Chondrocyte (in vitro differentiated cells): Measurements from ENCODE around the gene FGFR3. TPM values are rescaled to one million over a fixed set of nuclear protein-coding genes. Genes with fewer than 3 reads are reported as not detected.

Experiments
- DNase-seq: peaks from one replicate; pipeline ENCODE4 v3.0.0; 2021; ENCODE audit warnings: mixed read lengths, low spot score
- H3K27ac Mint-ChIP-seq: one replicate; pipeline ENCODE4 v1.8.0; 2021; ENCODE audit warnings: mild to moderate bottlenecking, moderate library complexity, mixed read lengths; ENCODE audit not compliant: unreplicated experiment
- H3K27me3 Mint-ChIP-seq: 2 replicates; pipeline ENCODE4 v1.8.0; 2021; ENCODE audit warnings: low read depth, mixed read lengths
- H3K36me3 Mint-ChIP-seq: 2 replicates; pipeline ENCODE4 v1.8.0; 2021; ENCODE audit warnings: low read depth, mixed read lengths
- H3K4me1 Mint-ChIP-seq: 2 replicates; pipeline ENCODE4 v1.8.0; 2021; ENCODE audit warnings: low read depth, mild to moderate bottlenecking, mixed read lengths
- H3K4me3 Mint-ChIP-seq: one replicate; pipeline ENCODE4 v1.8.0; 2021; ENCODE audit warnings: mild to moderate bottlenecking, moderate library complexity, mixed read lengths; ENCODE audit not compliant: unreplicated experiment
- H3K9me3 Mint-ChIP-seq: 2 replicates; pipeline ENCODE4 v1.8.0; 2021; ENCODE audit warnings: low read depth, mixed read lengths
- total RNA-seq: library from RNA; stranded (reverse); gene quantifications from 3 replicates; pipeline ENCODE4 v1.2.1, GENCODE V29; 2021
- TF ChIP-seq, protein P1 (sequence below): fragments of 200-600 bp; sonication (generic); IDR thresholded peaks from 2 replicates; pipeline ENCODE4 v1.5.0; 2021; ENCODE audit warnings: antibody characterized with exemption, mild to moderate bottlenecking, moderate library complexity

Gene FGFR3
- total RNA-seq, 1 donor from 2014 or later: 1.3 TPM

DNA sequence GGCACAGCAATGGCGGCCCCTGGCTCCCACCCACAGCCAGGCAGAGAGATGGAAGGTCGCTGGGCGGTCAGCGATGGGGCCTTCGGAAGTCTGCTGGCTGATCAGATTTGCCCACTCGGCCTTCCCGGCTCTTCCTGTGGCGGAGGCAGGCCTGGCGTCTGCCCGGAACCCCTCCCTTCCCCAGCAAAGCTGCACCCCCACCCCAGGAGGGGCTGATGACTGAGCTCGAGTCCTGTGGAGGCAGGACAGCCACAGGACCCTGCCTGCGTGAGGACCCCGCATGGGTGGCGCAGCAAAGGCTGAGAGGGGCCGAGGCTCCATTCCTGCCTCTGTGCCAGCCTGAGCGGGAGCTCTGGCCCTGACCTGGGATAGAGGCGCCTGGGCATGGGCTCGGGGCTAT lies 37.0 kb upstream of the FGFR3 start:
- Mint-ChIP-seq H3K4me1 (no peaks in the 10 kb centered on the region), H3K9me3 (no peaks in the 10 kb centered on the region), H3K27me3 (no peaks in the 10 kb centered on the region), H3K36me3 (no peaks in the 10 kb centered on the region), H3K27ac (no peak overlapping the region), H3K4me3 (no peak overlapping the region)
- DNase-seq: no peak
- TF ChIP-seq, protein P1, sequence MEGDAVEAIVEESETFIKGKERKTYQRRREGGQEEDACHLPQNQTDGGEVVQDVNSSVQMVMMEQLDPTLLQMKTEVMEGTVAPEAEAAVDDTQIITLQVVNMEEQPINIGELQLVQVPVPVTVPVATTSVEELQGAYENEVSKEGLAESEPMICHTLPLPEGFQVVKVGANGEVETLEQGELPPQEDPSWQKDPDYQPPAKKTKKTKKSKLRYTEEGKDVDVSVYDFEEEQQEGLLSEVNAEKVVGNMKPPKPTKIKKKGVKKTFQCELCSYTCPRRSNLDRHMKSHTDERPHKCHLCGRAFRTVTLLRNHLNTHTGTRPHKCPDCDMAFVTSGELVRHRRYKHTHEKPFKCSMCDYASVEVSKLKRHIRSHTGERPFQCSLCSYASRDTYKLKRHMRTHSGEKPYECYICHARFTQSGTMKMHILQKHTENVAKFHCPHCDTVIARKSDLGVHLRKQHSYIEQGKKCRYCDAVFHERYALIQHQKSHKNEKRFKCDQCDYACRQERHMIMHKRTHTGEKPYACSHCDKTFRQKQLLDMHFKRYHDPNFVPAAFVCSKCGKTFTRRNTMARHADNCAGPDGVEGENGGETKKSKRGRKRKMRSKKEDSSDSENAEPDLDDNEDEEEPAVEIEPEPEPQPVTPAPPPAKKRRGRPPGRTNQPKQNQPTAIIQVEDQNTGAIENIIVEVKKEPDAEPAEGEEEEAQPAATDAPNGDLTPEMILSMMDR: no peak

DNA sequence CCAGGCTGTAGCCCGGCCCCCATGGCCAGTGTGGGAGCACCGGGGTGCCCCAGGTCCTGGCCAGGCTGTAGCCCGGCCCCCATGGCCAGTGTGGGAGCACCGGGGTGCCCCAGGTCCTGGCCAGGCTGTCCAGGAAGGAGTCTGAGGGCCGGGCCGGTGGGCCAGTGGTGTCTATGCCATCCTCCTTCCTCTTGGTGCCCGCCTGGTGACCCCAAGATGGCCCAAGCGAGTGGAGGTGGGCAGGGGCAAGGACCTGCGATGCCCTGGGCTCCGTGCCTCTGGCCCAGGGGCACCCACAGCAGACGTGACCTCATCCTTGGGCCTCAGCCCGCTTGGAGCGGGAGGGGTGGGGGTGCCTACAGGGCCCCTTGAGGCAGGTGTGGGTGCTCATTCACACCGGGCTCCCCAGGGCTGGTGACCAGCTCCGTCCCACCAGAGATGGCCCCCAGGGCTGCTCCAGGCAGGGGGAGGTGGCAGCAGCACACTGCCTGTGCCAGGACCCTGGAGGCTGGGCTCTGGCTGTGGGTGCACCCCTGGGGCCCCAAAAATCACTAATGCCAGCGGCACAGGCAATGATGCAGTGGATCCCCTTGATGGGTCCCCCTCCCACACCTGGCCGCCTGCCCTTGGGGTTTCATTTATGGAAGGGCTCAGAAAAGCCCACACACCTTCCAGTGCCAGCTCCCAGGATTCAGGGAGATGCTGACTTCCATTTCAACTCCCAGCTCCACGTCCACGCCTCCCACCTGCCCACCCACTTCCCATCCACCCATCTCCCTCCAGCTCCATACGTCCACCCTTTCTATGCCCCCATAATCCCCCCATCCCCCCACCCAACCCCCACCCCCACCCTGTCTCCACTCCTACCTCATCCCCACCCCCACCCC lies 36.0 kb upstream of the FGFR3 start:
- Mint-ChIP-seq H3K36me3 (no peaks in the 10 kb centered on the region), H3K9me3 (no peaks in the 10 kb centered on the region), H3K27me3 (no peaks in the 10 kb centered on the region), H3K4me1 (no peaks in the 10 kb centered on the region), H3K27ac (no peak overlapping the region), H3K4me3 (no peak overlapping the region)
- TF ChIP-seq, protein P1: no peak
- DNase-seq: no peak

DNA sequence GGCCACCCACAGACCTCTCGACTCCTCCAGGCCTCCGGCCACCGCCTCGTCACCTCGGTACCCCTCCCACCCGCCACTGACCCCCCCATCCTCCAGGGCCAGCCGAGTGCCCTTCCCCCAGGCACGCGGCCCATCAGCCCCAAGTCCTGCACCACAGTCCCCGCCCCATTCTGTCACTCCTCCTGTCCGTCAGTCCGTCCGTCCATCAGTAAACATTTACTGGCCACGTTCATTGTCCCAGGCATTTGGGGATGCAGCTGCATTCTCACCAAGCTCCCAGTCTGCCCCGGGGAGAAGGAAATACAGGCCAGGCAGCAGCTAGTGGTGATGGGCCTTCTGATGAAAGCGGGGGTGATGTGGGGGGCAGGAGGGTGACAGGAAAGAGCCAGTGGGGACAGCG lies 35.3 kb upstream of the FGFR3 start:
- Mint-ChIP-seq H3K27ac (no peak overlapping the region), H3K4me1 (no peaks in the 10 kb centered on the region), H3K9me3 (no peaks in the 10 kb centered on the region), H3K27me3 (no peaks in the 10 kb centered on the region), H3K4me3 (no peak overlapping the region), H3K36me3 (no peaks in the 10 kb centered on the region)
- TF ChIP-seq, protein P1: no peak
- DNase-seq: no peak

DNA sequence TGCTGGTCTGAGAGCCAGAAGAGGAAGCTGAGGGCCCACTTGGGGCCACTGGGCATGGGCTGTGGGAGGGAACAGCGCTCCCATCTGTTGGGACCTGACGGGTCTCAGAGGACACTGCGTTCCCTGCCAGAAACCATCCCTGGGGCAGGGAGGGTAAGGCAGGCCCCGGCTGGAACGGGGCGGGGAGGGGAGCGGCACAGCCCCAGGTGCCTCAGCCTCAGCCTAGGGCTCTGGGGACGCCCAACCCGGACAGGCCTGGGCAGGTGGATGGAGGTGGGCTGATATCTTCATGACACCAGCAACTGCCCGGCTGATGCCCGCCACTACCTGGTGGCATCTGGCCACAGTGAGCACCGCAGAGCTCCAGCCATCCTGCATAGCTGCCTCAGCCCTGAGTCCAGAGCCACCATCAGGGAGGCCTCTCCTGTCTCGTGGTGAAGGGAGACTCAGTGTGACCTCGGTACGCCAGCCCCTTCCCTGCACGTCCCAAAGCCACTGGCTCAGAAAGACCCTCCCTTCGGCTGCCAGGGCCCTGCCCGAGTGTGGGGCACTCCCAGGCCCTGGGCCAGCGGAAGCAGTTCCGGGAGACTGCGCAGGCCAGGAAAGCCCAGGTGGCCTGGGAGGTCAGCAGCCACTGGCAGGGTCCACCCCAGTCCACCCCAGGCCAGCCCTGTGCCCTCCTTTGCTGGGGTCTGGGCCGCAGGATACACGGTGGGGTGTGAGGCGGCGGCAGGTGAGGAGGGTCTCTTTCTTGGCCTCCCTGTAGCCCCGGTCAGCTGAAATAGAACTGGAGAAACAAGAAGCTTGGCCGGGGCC lies 34.6 kb upstream of the FGFR3 start:
- Mint-ChIP-seq H3K4me3 (no peak overlapping the region), H3K9me3 (no peaks in the 10 kb centered on the region), H3K27me3 (no peaks in the 10 kb centered on the region), H3K27ac (no peak overlapping the region), H3K36me3 (no peaks in the 10 kb centered on the region), H3K4me1 (no peaks in the 10 kb centered on the region)
- DNase-seq: no peak
- TF ChIP-seq, protein P1: no peak

DNA sequence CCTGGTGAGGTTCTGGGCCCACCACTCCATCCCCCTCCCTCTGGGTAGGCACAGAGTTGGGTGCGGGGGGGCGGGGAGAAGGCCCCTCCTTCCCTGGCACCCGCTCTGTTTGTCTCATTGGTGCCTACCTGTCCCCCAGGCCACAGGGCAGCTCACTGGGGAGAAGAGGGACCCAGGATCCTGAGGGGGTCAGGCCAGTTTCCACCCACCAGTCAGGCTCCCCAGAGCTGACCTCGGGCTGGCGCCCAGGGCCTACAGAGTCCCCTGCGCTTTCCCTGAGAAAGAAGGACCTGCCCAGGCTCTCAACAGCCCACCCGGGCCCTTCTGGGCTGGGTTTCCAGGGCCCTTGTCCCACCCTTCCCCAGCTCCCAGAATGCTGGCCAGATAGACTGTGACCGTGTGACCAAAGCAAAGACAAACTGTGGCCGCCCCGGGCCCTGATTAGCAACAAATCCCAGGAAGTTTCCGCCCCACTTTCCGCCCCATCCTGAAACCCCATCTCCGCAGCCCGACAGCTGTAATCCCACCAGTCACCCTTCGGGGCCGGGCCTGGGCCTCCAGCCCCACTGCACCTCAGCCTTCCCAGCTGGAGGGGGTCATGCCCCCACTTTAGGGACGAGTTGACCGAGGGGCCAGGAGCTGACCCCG lies 33.8 kb upstream of the FGFR3 start:
- no peak for DNase-seq
- Mint-ChIP-seq H3K27ac (no peak overlapping the region), H3K4me3 (no peak overlapping the region), H3K9me3 (no peaks in the 10 kb centered on the region), H3K4me1 (no peaks in the 10 kb centered on the region), H3K36me3 (no peaks in the 10 kb centered on the region), H3K27me3 (no peaks in the 10 kb centered on the region)
- TF ChIP-seq, protein P1: no peak
